Loucy (cell line): ENCODE measurements around the gene C1QTNF8.

ENCODE experiments used
- H2AFZ ChIP-seq: fragments of 200-600 bp; sonication (generic); 2 replicates; pipeline ENCODE4 v1.6.0; 2016; ENCODE audit warnings: antibody characterized with exemption, mild to moderate bottlenecking, low read length, moderate library complexity
- H3F3A ChIP-seq: fragments of 200-600 bp; 2 replicates; pipeline ENCODE4 v1.6.0; 2016; ENCODE audit warnings: antibody characterized with exemption, low read depth, mild to moderate bottlenecking
- H3K27me3 ChIP-seq: fragments of 200-600 bp; sonication (generic); 2 replicates; pipeline ENCODE4 v1.6.1; 2014; ENCODE audit warnings: low read length, mild to moderate bottlenecking; ENCODE audit not compliant: insufficient read depth, poor library complexity, severe bottlenecking
- H3K36me3 ChIP-seq: fragments of 200-600 bp; sonication (generic); 2 replicates; pipeline ENCODE4 v1.6.1; 2016; ENCODE audit warnings: low read length; ENCODE audit not compliant: insufficient read depth
- H3K4me1 ChIP-seq: fragments of 200-600 bp; sonication (generic); 2 replicates; pipeline ENCODE4 v1.5.1; 2014; ENCODE audit warnings: low read length, mild to moderate bottlenecking; ENCODE audit not compliant: insufficient read depth, poor library complexity, severe bottlenecking
- H3K4me2 ChIP-seq: fragments of 200-600 bp; sonication (generic); 2 replicates; pipeline ENCODE4 v1.6.0; 2014; ENCODE audit warnings: antibody characterized with exemption, low read length, low read depth, mild to moderate bottlenecking; ENCODE audit not compliant: poor library complexity, severe bottlenecking
- H3K4me3 ChIP-seq: fragments of 200-600 bp; sonication (generic); 2 replicates; pipeline ENCODE4 v1.5.1; 2014; ENCODE audit warnings: low read length, mild to moderate bottlenecking, mixed read lengths; ENCODE audit not compliant: poor library complexity, severe bottlenecking
- H3K79me2 ChIP-seq: fragments of 200-600 bp; sonication (generic); 2 replicates; pipeline ENCODE4 v1.6.1; 2014; ENCODE audit warnings: low read length; ENCODE audit not compliant: insufficient read depth
- H3K9ac ChIP-seq: fragments of 200-600 bp; sonication (generic); 2 replicates; pipeline ENCODE4 v1.6.0; 2014; ENCODE audit warnings: mild to moderate bottlenecking, low read depth, low read length, moderate library complexity; ENCODE audit not compliant: poor library complexity, severe bottlenecking
- H3K9me2 ChIP-seq: fragments of 200-600 bp; sonication (generic); replicated peaks from 2 replicates; pipeline ENCODE4 v1.6.1; 2016; ENCODE audit warnings: low read depth, low read length, mixed read lengths
- H3K9me3 ChIP-seq: fragments of 200-600 bp; sonication (generic); 2 replicates; pipeline ENCODE4 v1.6.1; 2014; ENCODE audit warnings: mild to moderate bottlenecking, antibody characterized with exemption, low read length, low read depth; ENCODE audit not compliant: insufficient read depth
- H4K20me1 ChIP-seq: fragments of 200-600 bp; sonication (generic); 2 replicates; pipeline ENCODE4 v1.6.0; 2014; ENCODE audit warnings: antibody characterized with exemption, low read length, mild to moderate bottlenecking; ENCODE audit not compliant: insufficient read depth, poor library complexity, severe bottlenecking
- EZH2phosphoT487 ChIP-seq: fragments of 200-600 bp; IDR thresholded peaks from 2 replicates; pipeline ENCODE4 v1.6.1; 2018; ENCODE audit warnings: antibody characterized with exemption, mild to moderate bottlenecking, moderate library complexity, borderline replicate concordance
- TF ChIP-seq, protein P1 (sequence below): fragments of 200-600 bp; sonication (generic); conservative IDR thresholded peaks from 2 replicates; pipeline ENCODE4 v1.5.1; 2014; ENCODE audit warnings: mild to moderate bottlenecking, antibody characterized with exemption, low read length

C1QTNF8 gene

DNA sequence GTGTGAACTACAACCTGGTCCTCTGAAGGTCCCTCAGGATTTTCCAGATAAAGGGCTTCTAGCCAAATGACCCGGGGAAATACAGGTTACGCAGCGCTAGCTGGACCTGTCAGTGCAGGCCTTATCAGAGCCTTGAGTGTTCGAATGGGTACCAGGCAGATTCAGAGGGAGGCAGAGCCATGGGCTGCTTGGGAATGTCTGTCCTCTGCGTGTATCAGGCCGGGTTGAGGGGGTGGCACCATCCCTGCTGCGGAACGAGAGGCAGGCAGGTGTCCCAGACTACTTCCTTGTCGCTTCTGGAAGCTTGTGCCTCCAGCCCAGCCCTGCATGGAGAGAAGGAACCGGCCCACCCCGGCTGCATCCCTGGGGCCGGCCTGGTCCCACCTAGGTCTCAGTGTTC is 57.1 kb downstream of the C1QTNF8 start:
- H3K4me2 ChIP-seq: no peak overlapping the region
- TF ChIP-seq EZH2phosphoT487: no peak
- TF ChIP-seq, protein P1, sequence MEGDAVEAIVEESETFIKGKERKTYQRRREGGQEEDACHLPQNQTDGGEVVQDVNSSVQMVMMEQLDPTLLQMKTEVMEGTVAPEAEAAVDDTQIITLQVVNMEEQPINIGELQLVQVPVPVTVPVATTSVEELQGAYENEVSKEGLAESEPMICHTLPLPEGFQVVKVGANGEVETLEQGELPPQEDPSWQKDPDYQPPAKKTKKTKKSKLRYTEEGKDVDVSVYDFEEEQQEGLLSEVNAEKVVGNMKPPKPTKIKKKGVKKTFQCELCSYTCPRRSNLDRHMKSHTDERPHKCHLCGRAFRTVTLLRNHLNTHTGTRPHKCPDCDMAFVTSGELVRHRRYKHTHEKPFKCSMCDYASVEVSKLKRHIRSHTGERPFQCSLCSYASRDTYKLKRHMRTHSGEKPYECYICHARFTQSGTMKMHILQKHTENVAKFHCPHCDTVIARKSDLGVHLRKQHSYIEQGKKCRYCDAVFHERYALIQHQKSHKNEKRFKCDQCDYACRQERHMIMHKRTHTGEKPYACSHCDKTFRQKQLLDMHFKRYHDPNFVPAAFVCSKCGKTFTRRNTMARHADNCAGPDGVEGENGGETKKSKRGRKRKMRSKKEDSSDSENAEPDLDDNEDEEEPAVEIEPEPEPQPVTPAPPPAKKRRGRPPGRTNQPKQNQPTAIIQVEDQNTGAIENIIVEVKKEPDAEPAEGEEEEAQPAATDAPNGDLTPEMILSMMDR: no peak
- H3K9me2 ChIP-seq: no peaks in the 10 kb centered on the region
- H3K4me3 ChIP-seq: no peak overlapping the region
- no peaks in the 10 kb centered on the region for H4K20me1 ChIP-seq
- no peaks in the 10 kb centered on the region for H3F3A ChIP-seq
- H3K79me2 ChIP-seq: no peaks in the 10 kb centered on the region
- H3K36me3 ChIP-seq: no peaks in the 10 kb centered on the region
- H3K4me1 ChIP-seq: no peaks in the 10 kb centered on the region
- no peak overlapping the region for H2AFZ ChIP-seq
- H3K9ac ChIP-seq: no peak overlapping the region
- H3K9me3 ChIP-seq: no peaks in the 10 kb centered on the region
- H3K27me3 ChIP-seq: no peaks in the 10 kb centered on the region
